ENCODE data around the gene LDLRAD3.

Gene LDLRAD3

DNA sequence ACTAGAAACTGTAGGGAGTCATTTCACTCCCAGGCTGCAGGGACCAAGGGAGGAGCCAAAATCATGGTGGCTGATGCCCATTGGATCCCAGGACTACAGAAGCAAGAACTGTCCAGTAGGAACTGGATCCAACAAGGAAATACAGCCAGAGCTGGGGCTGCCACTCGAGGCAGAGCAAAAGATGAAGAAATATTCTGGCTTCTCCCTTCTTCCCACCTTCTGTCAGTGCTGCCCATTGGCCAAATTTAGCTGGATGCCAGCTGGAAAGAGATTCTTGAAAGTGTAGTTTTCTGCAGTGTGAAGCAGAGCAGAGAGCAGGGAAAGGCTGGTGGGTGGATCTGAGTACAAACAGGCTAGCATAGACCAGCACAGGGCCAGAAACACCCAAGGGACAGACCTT lies 299.8 kb downstream of the LDLRAD3 start:
- no peak for TF ChIP-seq YY1 (IDR thresholded peaks at IDR 0.05; ENCODE audit: low read depth)
- no peak for TF ChIP-seq FOXM1 (IDR thresholded peaks at IDR 0.05; ENCODE audit: borderline replicate concordance, low read depth)
- TF ChIP-seq EP300 (IDR thresholded peaks at IDR 0.05; ENCODE audit: borderline replicate concordance): no peak
- TF ChIP-seq CREB1 (IDR thresholded peaks at IDR 0.05; ENCODE audit: low read depth): no peak
- TF ChIP-seq EGR1 (IDR thresholded peaks at IDR 0.05): no peak
- no peak for TF ChIP-seq TAF1 (IDR thresholded peaks at IDR 0.05; ENCODE audit: low read depth)
- no peak for TF ChIP-seq NFIC (IDR thresholded peaks at IDR 0.05)
- TF ChIP-seq CEBPB (IDR thresholded peaks at IDR 0.05): no peak
- TF ChIP-seq TCF12 (IDR thresholded peaks at IDR 0.05; ENCODE audit: low read depth): no peak
- no peak for TF ChIP-seq RAD21 (IDR thresholded peaks at IDR 0.05; ENCODE audit: low read depth)
- no peak for TF ChIP-seq TEAD4 (IDR thresholded peaks at IDR 0.05)
- TF ChIP-seq, protein P1, sequence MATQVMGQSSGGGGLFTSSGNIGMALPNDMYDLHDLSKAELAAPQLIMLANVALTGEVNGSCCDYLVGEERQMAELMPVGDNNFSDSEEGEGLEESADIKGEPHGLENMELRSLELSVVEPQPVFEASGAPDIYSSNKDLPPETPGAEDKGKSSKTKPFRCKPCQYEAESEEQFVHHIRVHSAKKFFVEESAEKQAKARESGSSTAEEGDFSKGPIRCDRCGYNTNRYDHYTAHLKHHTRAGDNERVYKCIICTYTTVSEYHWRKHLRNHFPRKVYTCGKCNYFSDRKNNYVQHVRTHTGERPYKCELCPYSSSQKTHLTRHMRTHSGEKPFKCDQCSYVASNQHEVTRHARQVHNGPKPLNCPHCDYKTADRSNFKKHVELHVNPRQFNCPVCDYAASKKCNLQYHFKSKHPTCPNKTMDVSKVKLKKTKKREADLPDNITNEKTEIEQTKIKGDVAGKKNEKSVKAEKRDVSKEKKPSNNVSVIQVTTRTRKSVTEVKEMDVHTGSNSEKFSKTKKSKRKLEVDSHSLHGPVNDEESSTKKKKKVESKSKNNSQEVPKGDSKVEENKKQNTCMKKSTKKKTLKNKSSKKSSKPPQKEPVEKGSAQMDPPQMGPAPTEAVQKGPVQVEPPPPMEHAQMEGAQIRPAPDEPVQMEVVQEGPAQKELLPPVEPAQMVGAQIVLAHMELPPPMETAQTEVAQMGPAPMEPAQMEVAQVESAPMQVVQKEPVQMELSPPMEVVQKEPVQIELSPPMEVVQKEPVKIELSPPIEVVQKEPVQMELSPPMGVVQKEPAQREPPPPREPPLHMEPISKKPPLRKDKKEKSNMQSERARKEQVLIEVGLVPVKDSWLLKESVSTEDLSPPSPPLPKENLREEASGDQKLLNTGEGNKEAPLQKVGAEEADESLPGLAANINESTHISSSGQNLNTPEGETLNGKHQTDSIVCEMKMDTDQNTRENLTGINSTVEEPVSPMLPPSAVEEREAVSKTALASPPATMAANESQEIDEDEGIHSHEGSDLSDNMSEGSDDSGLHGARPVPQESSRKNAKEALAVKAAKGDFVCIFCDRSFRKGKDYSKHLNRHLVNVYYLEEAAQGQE (IDR thresholded peaks at IDR 0.05; ENCODE audit: low read depth): no peak
- TF ChIP-seq, protein P2, sequence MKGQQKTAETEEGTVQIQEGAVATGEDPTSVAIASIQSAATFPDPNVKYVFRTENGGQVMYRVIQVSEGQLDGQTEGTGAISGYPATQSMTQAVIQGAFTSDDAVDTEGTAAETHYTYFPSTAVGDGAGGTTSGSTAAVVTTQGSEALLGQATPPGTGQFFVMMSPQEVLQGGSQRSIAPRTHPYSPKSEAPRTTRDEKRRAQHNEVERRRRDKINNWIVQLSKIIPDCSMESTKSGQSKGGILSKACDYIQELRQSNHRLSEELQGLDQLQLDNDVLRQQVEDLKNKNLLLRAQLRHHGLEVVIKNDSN (IDR thresholded peaks at IDR 0.05): no peak
- TF ChIP-seq, protein P3, sequence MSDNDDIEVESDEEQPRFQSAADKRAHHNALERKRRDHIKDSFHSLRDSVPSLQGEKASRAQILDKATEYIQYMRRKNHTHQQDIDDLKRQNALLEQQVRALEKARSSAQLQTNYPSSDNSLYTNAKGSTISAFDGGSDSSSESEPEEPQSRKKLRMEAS (IDR thresholded peaks at IDR 0.05): no peak
- no peak for TF ChIP-seq ZBTB7A (IDR thresholded peaks at IDR 0.05; ENCODE audit: low read depth)

DNA sequence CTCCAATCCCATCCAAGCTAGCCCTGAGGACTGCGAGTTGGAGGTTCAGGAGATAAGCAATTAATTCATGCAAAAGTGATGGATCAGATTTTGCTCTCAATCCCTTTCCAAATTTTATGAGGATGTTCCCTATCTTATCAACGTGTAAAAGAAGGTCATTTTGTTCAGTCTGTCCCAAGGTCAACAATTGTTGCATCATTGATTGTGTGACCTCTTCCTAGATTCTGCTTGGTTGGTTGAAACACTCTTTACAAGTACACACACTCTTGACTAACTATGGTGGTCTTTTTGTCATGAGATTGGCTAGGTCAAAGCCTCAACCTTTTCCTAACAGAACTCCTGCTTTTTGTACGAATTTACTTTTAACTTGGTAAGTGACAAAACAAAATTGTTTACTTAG lies 303.6 kb downstream of the LDLRAD3 start:
- TF ChIP-seq TCF12 (IDR thresholded peaks at IDR 0.05; ENCODE audit: low read depth) (no peak), NFIC (IDR thresholded peaks at IDR 0.05) (no peak), RAD21 (IDR thresholded peaks at IDR 0.05; ENCODE audit: low read depth) (no peak), TEAD4 (IDR thresholded peaks at IDR 0.05) (no peak), ZBTB7A (IDR thresholded peaks at IDR 0.05; ENCODE audit: low read depth) (no peak), YY1 (IDR thresholded peaks at IDR 0.05; ENCODE audit: low read depth) (no peak)

DNA sequence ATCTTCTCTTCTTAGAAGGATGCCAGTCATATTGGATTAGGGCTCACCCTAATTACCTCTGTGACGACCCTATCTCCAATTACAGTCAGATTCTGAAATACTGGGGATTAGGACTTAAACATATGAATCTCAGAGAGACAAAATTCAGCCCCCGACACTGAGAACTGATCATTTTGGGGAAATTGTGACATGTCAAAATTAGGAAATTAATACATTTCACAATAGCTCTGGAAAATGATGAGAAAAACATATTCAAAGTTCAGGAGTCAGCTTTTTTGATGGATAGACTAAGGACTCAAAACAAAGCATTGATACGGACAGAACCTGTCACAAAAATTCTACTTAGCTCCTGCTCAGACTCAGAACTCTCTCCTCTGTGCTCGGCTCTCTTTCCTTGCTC lies 304.6 kb downstream of the LDLRAD3 start:
- no peak for TF ChIP-seq ZBTB7A (IDR thresholded peaks at IDR 0.05; ENCODE audit: low read depth)
- no peak for TF ChIP-seq TAF1 (IDR thresholded peaks at IDR 0.05; ENCODE audit: low read depth)
- no peak for TF ChIP-seq TCF12 (IDR thresholded peaks at IDR 0.05; ENCODE audit: low read depth)
- TF ChIP-seq, protein P1 (IDR thresholded peaks at IDR 0.05; ENCODE audit: low read depth): no peak
- no peak for TF ChIP-seq NFIC (IDR thresholded peaks at IDR 0.05)
- TF ChIP-seq, protein P3 (IDR thresholded peaks at IDR 0.05): no peak
- no peak for TF ChIP-seq EGR1 (IDR thresholded peaks at IDR 0.05)
- TF ChIP-seq TEAD4 (IDR thresholded peaks at IDR 0.05): no peak
- TF ChIP-seq YY1 (IDR thresholded peaks at IDR 0.05; ENCODE audit: low read depth): no peak
- TF ChIP-seq CREB1 (IDR thresholded peaks at IDR 0.05; ENCODE audit: low read depth): no peak
- no peak for TF ChIP-seq RAD21 (IDR thresholded peaks at IDR 0.05; ENCODE audit: low read depth)
- no peak for TF ChIP-seq EP300 (IDR thresholded peaks at IDR 0.05; ENCODE audit: borderline replicate concordance)
- TF ChIP-seq, protein P2 (IDR thresholded peaks at IDR 0.05): no peak
- no peak for TF ChIP-seq FOXM1 (IDR thresholded peaks at IDR 0.05; ENCODE audit: borderline replicate concordance, low read depth)
- TF ChIP-seq CEBPB (IDR thresholded peaks at IDR 0.05): no peak

DNA sequence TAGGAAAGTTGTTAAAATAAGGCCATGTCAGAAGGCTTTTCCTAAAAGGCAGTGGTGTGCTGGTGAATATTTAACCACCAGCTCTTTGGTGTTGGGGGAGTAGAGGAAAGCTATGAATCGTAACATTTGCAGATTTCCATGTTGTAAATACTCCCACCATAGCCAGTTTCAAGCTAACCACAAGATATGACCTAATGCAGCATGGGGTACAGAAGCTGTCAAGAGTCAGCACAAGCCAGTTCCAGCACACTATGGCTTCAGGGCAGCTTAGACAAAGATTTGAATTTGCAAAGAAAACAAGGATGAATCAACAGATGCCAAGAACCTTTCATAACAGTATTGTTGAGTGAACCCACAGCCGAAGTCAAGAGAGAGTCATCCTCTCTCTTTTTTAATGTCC lies 305.4 kb downstream of the LDLRAD3 start:
- no peak for TF ChIP-seq EGR1 (IDR thresholded peaks at IDR 0.05)
- no peak for TF ChIP-seq EP300 (IDR thresholded peaks at IDR 0.05; ENCODE audit: borderline replicate concordance)
- no peak for TF ChIP-seq RAD21 (IDR thresholded peaks at IDR 0.05; ENCODE audit: low read depth)
- no peak for TF ChIP-seq NFIC (IDR thresholded peaks at IDR 0.05)
- TF ChIP-seq TCF12 (IDR thresholded peaks at IDR 0.05; ENCODE audit: low read depth): no peak
- TF ChIP-seq, protein P1 (IDR thresholded peaks at IDR 0.05; ENCODE audit: low read depth): no peak
- no peak for TF ChIP-seq CEBPB (IDR thresholded peaks at IDR 0.05)
- no peak for TF ChIP-seq TAF1 (IDR thresholded peaks at IDR 0.05; ENCODE audit: low read depth)
- TF ChIP-seq, protein P2 (IDR thresholded peaks at IDR 0.05): no peak
- TF ChIP-seq FOXM1 (IDR thresholded peaks at IDR 0.05; ENCODE audit: borderline replicate concordance, low read depth): no peak
